ENCODE measurements around the gene GJA1.
"Not testable (repeated sequence)": the region's sequence is repeated elsewhere in the genome, so short reads cannot be mapped to it uniquely, and the experiment has no call there.

GJA1 gene

DNA sequence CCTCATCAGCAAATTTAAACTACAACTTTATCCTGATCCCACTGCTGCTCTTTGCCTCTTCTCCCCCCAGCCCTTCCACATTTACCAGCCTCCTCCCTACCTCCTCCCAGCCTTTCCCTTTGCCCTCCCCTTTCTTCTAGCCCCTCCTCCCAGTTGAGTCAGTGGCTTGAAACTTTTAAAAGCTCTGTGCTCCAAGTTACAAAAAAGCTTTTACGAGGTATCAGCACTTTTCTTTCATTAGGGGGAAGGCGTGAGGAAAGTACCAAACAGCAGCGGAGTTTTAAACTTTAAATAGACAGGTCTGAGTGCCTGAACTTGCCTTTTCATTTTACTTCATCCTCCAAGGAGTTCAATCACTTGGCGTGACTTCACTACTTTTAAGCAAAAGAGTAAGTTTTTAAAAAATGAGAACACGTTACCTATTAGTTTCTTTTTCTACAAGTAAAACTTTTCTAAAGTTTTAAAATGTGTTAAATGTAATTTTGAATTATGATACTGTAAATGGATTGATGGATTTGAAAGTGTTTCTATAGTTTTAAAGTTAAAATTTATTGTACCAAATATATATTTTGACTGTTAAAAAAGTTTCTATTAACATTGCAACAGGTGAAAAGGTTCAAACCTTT lies at the start of gene GJA1:
Gene GJA1, plus strand, starts transcription at position 203 of the 626 bp plus-strand sequence. CDS start 11,202 bp downstream, outside the sequence.
- Histone ChIP-seq H3K27ac (ENCODE audit: low read length) (peak within 1 kb of the TSS; percentile 94), H3K27me3 (ENCODE audit: low read depth, low read length) (no peaks in the 10 kb centered on the region), H3K36me3 (ENCODE audit: control insufficient read depth in 1 of 2, insufficient read depth in 2 of 2, low read length in 2 of 2) (peaks cover 0 to 8% of the 10 kb centered on the region in 2 donors), H3K4me3 (ENCODE audit: low read depth in 1 of 2, low read length in 2 of 2) (peak within 1 kb of the TSS; percentile 79 to 80), H3K4me1 (ENCODE audit: control insufficient read depth in 1 of 2, insufficient read depth in 2 of 2, low read length in 2 of 2) (no peaks in the 10 kb centered on the region), H3K9me3 (ENCODE audit: control insufficient read depth in 1 of 2, low read length in 2 of 2) (no peaks in the 10 kb centered on the region)

DNA sequence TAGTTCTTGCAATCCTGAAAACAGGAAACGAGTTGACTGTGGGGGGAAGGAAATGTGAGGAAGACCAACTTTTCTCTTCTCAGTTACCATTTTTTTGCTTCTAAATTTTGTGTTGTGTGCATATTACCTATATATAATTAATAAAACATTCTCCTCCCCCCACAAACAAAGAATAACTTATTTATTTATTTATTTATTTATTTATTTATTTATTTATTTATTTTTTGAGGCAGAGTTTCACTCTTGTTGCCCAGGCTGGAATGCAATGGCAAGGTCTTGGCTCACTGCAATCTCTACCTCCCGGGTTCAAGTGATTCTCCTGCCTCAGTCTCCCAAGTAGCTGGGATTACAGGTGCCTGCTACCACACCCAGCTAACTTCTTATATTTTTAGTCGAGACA lies 48.9 kb upstream of the GJA1 start:
- H3K9me3 ChIP-seq (ENCODE audit: control insufficient read depth in 1 of 2, low read length in 2 of 2); H3K4me3 ChIP-seq (ENCODE audit: low read depth in 1 of 2, low read length in 2 of 2); H3K4me1 ChIP-seq (ENCODE audit: control insufficient read depth in 1 of 2, insufficient read depth in 2 of 2, low read length in 2 of 2); H3K36me3 ChIP-seq (ENCODE audit: control insufficient read depth in 1 of 2, insufficient read depth in 2 of 2, low read length in 2 of 2); H3K27me3 ChIP-seq (ENCODE audit: low read depth, low read length); H3K27ac ChIP-seq (ENCODE audit: low read length): not testable (repeated sequence)

DNA sequence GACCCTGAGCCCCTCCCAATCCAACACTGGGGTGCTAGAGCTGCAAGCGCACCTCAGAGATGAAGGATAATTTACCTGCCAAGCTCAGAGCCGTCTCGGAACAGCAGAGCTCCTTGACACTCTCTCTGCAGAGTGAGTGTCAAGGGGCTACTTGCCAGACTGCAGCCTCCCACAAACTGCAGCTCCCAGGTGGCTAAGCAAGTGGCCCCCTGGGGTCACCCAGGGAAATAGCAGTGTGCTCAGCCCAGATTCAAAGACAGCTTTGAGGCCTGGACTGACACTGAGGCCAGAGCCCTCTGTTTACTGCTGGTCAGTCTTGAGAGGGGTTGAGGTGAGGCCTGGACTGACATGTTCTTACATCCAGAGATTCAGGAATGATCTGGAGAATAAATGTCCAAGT lies 46.0 kb upstream of the GJA1 start:
- H3K4me3 ChIP-seq (ENCODE audit: low read depth in 1 of 2, low read length in 2 of 2) = no peak overlapping the region
- H3K27ac ChIP-seq (ENCODE audit: low read length) = no peak overlapping the region
- no peaks in the 10 kb centered on the region for H3K27me3 ChIP-seq (ENCODE audit: low read depth, low read length)
- H3K4me1 ChIP-seq (ENCODE audit: control insufficient read depth in 1 of 2, insufficient read depth in 2 of 2, low read length in 2 of 2) = no peaks in the 10 kb centered on the region
- no peaks in the 10 kb centered on the region for H3K9me3 ChIP-seq (ENCODE audit: control insufficient read depth in 1 of 2, low read length in 2 of 2)
- no peaks in the 10 kb centered on the region for H3K36me3 ChIP-seq (ENCODE audit: control insufficient read depth in 1 of 2, insufficient read depth in 2 of 2, low read length in 2 of 2)

DNA sequence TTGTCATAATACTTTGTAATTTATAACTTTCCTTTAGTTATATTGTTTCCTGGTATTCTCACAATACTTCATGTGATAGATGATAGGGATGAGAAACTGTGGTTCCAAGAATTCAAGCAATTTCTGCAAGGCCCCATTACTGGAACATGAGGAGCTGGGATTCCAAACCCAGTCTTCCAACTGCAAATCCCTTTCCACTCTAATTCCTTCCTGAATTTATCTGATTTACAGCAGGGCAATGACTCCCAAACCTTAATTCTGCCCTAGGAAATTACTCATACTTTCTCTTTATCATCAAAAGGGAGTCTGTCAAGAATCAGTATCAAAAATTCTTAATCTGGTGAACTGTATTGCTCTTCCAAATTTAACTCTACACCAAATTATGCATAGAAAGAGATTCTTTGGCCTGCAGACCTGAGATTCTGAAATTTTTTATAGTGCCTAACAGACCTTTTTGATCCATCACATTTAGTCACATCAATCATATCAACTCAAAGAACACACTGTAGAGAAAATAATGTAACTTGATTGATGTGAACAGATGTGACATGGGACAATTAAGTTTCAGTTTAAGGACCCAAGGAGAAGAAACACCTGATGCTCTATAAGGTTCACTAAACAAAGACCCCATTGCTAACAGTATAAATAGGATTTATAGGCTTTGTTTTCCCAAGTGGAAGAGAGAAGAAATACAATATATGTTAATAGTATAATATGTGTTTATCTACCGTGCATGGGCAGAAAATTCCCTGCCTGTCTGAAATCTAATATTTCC lies 41.5 kb upstream of the GJA1 start:
- Histone ChIP-seq H3K9me3 (ENCODE audit: control insufficient read depth in 1 of 2, low read length in 2 of 2) (no peaks in the 10 kb centered on the region), H3K4me1 (ENCODE audit: control insufficient read depth in 1 of 2, insufficient read depth in 2 of 2, low read length in 2 of 2) (no peaks in the 10 kb centered on the region), H3K27ac (ENCODE audit: low read length) (no peak overlapping the region), H3K27me3 (ENCODE audit: low read depth, low read length) (no peaks in the 10 kb centered on the region), H3K36me3 (ENCODE audit: control insufficient read depth in 1 of 2, insufficient read depth in 2 of 2, low read length in 2 of 2) (no peaks in the 10 kb centered on the region), H3K4me3 (ENCODE audit: low read depth in 1 of 2, low read length in 2 of 2) (no peak overlapping the region)

DNA sequence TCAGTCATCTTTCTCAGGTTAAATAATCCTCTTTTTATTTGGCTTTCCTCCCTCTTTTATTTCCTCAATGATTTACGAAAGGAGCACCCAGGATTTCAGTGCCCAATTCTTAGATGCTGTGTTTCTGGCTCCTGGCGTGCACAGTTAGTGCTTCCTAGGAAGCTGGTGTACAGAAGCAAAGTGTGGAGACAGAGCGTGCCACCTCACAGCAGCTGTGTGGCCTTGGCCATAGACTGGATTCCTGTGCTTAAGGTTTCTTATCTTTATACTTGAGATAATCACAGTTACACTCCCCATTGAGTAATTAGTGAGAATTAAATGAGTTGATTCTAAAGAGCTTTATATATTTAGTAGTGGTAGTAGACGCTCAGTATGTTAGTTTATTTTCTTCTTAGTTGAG lies 39.7 kb upstream of the GJA1 start:
- Histone ChIP-seq H3K27me3 (ENCODE audit: low read depth, low read length) (no peaks in the 10 kb centered on the region), H3K9me3 (ENCODE audit: control insufficient read depth in 1 of 2, low read length in 2 of 2) (no peaks in the 10 kb centered on the region), H3K27ac (ENCODE audit: low read length) (no peak overlapping the region), H3K36me3 (ENCODE audit: control insufficient read depth in 1 of 2, insufficient read depth in 2 of 2, low read length in 2 of 2) (no peaks in the 10 kb centered on the region), H3K4me3 (ENCODE audit: low read depth in 1 of 2, low read length in 2 of 2) (no peak overlapping the region), H3K4me1 (ENCODE audit: control insufficient read depth in 1 of 2, insufficient read depth in 2 of 2, low read length in 2 of 2) (no peaks in the 10 kb centered on the region)

DNA sequence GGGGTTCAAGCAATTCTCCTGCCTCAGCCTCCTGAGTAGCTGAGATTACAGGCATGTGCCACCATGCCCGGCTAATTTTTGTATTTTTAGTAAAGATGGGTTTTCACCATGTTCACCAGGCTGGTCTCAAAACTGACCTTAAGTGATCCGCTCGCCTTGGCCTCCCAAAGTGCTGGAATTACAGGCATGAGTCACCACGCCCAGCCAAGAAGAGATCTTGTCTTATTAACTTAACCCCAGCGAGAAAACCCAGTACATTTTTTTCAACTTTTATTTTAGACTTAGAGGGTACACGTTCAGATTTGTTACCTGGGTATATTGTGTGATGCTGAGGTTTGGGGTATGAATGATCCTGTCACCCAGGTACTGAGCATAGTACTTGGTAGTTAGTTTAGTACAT lies 38.3 kb upstream of the GJA1 start:
- not testable (repeated sequence) for H3K27me3 ChIP-seq (ENCODE audit: low read depth, low read length); H3K27ac ChIP-seq (ENCODE audit: low read length); H3K36me3 ChIP-seq (ENCODE audit: control insufficient read depth in 1 of 2, insufficient read depth in 2 of 2, low read length in 2 of 2); H3K9me3 ChIP-seq (ENCODE audit: control insufficient read depth in 1 of 2, low read length in 2 of 2); H3K4me1 ChIP-seq (ENCODE audit: control insufficient read depth in 1 of 2, insufficient read depth in 2 of 2, low read length in 2 of 2); H3K4me3 ChIP-seq (ENCODE audit: low read depth in 1 of 2, low read length in 2 of 2)

DNA sequence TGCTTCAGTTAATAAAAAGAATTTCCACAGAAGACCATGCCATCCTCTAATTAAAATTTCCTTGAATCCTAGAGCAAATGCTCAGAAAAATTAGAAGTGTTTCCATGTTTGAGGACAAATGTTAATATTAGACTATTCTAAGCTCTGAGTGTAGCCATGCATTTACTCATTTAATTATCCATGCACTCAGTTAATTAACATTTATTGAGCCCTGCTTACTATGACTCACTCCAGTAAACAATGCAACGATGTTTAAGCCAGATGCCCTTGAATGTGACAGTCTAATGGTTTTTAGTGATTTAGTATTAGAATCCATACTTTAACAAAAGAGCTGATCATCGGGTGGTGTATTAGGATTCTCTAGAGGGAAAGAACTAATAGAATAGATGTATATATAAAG lies 37.3 kb upstream of the GJA1 start:
- no peak overlapping the region for H3K4me3 ChIP-seq (ENCODE audit: low read depth in 1 of 2, low read length in 2 of 2)
- H3K9me3 ChIP-seq (ENCODE audit: control insufficient read depth in 1 of 2, low read length in 2 of 2) = no peaks in the 10 kb centered on the region
- no peaks in the 10 kb centered on the region for H3K27me3 ChIP-seq (ENCODE audit: low read depth, low read length)
- no peak overlapping the region for H3K27ac ChIP-seq (ENCODE audit: low read length)
- no peaks in the 10 kb centered on the region for H3K4me1 ChIP-seq (ENCODE audit: control insufficient read depth in 1 of 2, insufficient read depth in 2 of 2, low read length in 2 of 2)
- no peaks in the 10 kb centered on the region for H3K36me3 ChIP-seq (ENCODE audit: control insufficient read depth in 1 of 2, insufficient read depth in 2 of 2, low read length in 2 of 2)

DNA sequence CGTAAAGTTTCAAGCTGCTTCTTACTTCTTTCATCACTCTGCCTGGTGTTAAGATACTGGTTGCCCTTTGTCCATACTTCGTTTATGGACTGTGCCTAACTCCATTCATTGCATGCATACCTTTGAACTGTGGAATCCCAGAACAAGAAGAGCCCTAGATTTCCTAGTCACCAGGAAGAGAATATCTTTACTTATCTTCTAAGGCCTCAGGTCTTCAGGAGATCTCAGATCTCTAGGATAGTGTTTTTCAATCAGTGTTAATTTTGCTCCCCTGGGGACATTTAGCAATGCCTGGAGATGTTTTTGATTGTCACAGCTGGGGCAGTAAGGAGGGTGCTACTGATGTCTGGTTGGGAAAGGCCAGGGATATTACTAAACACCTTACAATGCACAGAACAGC lies 35.5 kb upstream of the GJA1 start:
- Histone ChIP-seq H3K4me3 (ENCODE audit: low read depth in 1 of 2, low read length in 2 of 2) (no peak overlapping the region), H3K27me3 (ENCODE audit: low read depth, low read length) (no peaks in the 10 kb centered on the region), H3K27ac (ENCODE audit: low read length) (no peak overlapping the region)

DNA sequence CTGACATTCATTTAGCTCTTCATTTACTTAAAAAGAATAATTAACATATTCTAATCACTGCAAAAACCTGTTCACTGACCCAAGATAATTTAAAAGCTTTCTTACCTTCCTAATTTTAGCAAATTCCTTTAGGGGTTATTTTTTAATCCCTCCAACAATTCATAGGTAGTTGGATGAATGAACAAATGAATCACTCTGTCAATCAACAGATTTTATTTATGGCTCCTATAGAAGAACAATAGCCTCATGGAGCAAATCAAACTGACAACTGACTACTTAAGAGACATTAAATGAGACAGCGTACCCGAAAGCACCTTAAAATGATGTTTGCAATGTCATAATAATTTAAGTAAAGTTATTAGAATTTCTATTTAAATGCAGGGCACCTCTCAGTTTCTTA lies 31.5 kb upstream of the GJA1 start:
- H3K27ac ChIP-seq (ENCODE audit: low read length) = no peak overlapping the region

More for the DNA sequence above, 35.5 kb upstream of the GJA1 start:
- Histone ChIP-seq H3K9me3 (ENCODE audit: control insufficient read depth in 1 of 2, low read length in 2 of 2) (no peaks in the 10 kb centered on the region), H3K4me1 (ENCODE audit: control insufficient read depth in 1 of 2, insufficient read depth in 2 of 2, low read length in 2 of 2) (no peaks in the 10 kb centered on the region), H3K36me3 (ENCODE audit: control insufficient read depth in 1 of 2, insufficient read depth in 2 of 2, low read length in 2 of 2) (no peaks in the 10 kb centered on the region)

DNA sequence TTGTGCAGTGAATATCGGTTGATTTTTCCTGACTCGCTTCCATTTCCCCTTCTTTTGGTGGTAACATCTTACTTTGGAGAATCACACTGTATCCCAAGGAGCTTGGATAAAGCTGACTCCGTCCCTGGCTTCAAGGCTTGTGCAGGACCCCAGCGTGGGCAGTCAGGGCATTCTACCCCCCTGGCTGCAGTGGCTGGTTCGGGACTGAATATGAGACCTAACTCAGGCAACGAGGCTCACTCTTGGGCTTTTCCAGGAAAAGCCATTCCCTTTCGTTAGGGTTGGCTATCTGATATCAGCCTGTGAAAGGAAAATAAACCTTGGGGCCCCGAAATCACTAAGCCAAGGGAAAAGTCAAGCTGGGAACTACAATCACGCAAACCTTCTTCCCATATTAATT lies 30.1 kb upstream of the GJA1 start:
- Histone ChIP-seq H3K4me3 (ENCODE audit: low read depth in 1 of 2, low read length in 2 of 2) (no peak overlapping the region), H3K4me1 (ENCODE audit: control insufficient read depth in 1 of 2, insufficient read depth in 2 of 2, low read length in 2 of 2) (no peaks in the 10 kb centered on the region), H3K9me3 (ENCODE audit: control insufficient read depth in 1 of 2, low read length in 2 of 2) (no peaks in the 10 kb centered on the region), H3K27ac (ENCODE audit: low read length) (no peak overlapping the region), H3K27me3 (ENCODE audit: low read depth, low read length) (no peaks in the 10 kb centered on the region), H3K36me3 (ENCODE audit: control insufficient read depth in 1 of 2, insufficient read depth in 2 of 2, low read length in 2 of 2) (no peaks in the 10 kb centered on the region)

More for the DNA sequence above, 31.5 kb upstream of the GJA1 start:
- Histone ChIP-seq H3K36me3 (ENCODE audit: control insufficient read depth in 1 of 2, insufficient read depth in 2 of 2, low read length in 2 of 2) (no peaks in the 10 kb centered on the region), H3K4me3 (ENCODE audit: low read depth in 1 of 2, low read length in 2 of 2) (no peak overlapping the region), H3K27me3 (ENCODE audit: low read depth, low read length) (no peaks in the 10 kb centered on the region), H3K4me1 (ENCODE audit: control insufficient read depth in 1 of 2, insufficient read depth in 2 of 2, low read length in 2 of 2) (no peaks in the 10 kb centered on the region), H3K9me3 (ENCODE audit: control insufficient read depth in 1 of 2, low read length in 2 of 2) (no peaks in the 10 kb centered on the region)

DNA sequence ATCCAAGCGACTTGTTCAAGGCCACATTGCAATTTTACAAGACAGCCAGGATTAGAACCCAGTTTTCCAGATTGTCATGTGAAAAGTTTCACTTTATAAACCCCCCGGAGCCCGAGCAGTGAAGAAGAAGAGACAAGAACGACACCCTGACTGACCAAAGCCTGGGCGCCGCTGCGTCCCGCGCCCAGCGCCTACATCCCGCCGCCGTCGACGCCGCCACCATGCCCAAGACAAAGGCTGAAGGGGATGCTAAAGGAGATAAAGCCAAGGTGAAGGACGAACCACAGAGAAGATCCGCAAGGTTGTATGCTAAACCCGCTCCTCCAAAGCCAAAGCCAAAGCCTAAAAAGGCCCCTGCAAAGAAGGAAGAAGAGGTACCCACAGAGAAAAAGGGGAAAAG lies 27.1 kb upstream of the GJA1 start:
- no peaks in the 10 kb centered on the region for H3K4me1 ChIP-seq (ENCODE audit: control insufficient read depth in 1 of 2, insufficient read depth in 2 of 2, low read length in 2 of 2)
- no peaks in the 10 kb centered on the region for H3K27me3 ChIP-seq (ENCODE audit: low read depth, low read length)
- H3K9me3 ChIP-seq (ENCODE audit: control insufficient read depth in 1 of 2, low read length in 2 of 2) = no peaks in the 10 kb centered on the region

DNA sequence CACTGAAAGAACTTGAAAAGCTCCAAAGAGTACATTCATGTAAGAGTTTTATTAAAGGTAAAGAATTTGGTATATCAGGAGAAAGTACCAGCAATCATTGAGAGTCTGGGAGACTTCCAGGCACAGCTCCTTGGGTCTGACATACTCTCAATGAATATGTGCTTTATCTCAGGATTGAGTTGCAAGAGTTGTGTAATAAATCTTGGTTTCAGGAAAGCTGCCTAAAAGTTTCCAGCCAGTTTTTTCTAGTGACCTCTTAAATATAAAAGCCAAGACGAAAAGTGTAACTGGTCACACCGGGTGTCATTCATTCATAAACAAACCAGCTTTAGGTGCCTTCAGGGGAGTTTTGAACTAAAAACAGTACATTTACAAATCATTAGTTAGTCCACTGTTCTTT lies 21.6 kb upstream of the GJA1 start:
- no peak overlapping the region for H3K27ac ChIP-seq (ENCODE audit: low read length)
- H3K9me3 ChIP-seq (ENCODE audit: control insufficient read depth in 1 of 2, low read length in 2 of 2) = no peaks in the 10 kb centered on the region
- no peaks in the 10 kb centered on the region for H3K4me1 ChIP-seq (ENCODE audit: control insufficient read depth in 1 of 2, insufficient read depth in 2 of 2, low read length in 2 of 2)
- H3K27me3 ChIP-seq (ENCODE audit: low read depth, low read length) = no peaks in the 10 kb centered on the region
- H3K36me3 ChIP-seq (ENCODE audit: control insufficient read depth in 1 of 2, insufficient read depth in 2 of 2, low read length in 2 of 2) = no peaks in the 10 kb centered on the region
- H3K4me3 ChIP-seq (ENCODE audit: low read depth in 1 of 2, low read length in 2 of 2) = no peak overlapping the region

More for the DNA sequence above, 27.1 kb upstream of the GJA1 start:
- H3K36me3 ChIP-seq (ENCODE audit: control insufficient read depth in 1 of 2, insufficient read depth in 2 of 2, low read length in 2 of 2) = no peaks in the 10 kb centered on the region
- no peak overlapping the region for H3K27ac ChIP-seq (ENCODE audit: low read length)
- H3K4me3 ChIP-seq (ENCODE audit: low read depth in 1 of 2, low read length in 2 of 2) = no peak overlapping the region

Measured in muscle layer of duodenum (tissue), 2 donors.